Ascending aorta (tissue), 2 donors: ENCODE measurements around the gene TAS2R1. TPM values are rescaled to one million over a fixed set of nuclear protein-coding genes. Genes with fewer than 3 reads are reported as not detected.

Experiments
- DNase-seq, 2 donors: peaks; one replicate each; pipeline ENCODE4 v3.0.0-alpha.2; 2019; ENCODE audit warnings: low spot score in 2 of 2
- H3K27ac ChIP-seq, 2 donors: fragments of 200-600 bp; sonication (generic); one replicate each; pipeline ENCODE4 v1.5.1; 2016 to 2017; ENCODE audit warnings: mild to moderate bottlenecking in 1 of 2
- H3K27me3 ChIP-seq: fragments of 200-600 bp; sonication (generic); one replicate; pipeline ENCODE4 v1.5.1; 2017
- H3K36me3 ChIP-seq, 2 donors: fragments of 200-600 bp; sonication (generic); one replicate each; pipeline ENCODE4 v1.5.1; 2016
- H3K4me1 ChIP-seq, 2 donors: fragments of 200-600 bp; sonication (generic); one replicate each; pipeline ENCODE4 v1.5.1; 2016 to 2017; ENCODE audit warnings: mild to moderate bottlenecking in 1 of 2
- H3K4me3 ChIP-seq, 2 donors: fragments of 200-600 bp; sonication (generic); one replicate each; pipeline ENCODE4 v1.5.1; 2016 to 2017; ENCODE audit warnings: mild to moderate bottlenecking in 1 of 2
- H3K9me3 ChIP-seq, 2 donors: fragments of 200-600 bp; sonication (generic); one replicate each; pipeline ENCODE4 v1.5.1; 2016
- CTCF ChIP-seq, 3 experiments: fragments of 200-600 bp in 2 of 3; fragments of 450-650 bp in 1 of 3; sonication (generic) in 2 of 3; IDR thresholded peaks; one replicate each; pipeline ENCODE4 v1.5.1; 2016 to 2019; ENCODE audit warnings: antibody characterized with exemption in 3 of 3, mild to moderate bottlenecking in 1 of 3, moderate library complexity in 1 of 3
- intact Hi-C: fragments of 100-400 bp; cut with DNase I; formaldehyde crosslinking; loops from one replicate; pipeline ENCODE4 v1.15.1; 2023
- total RNA-seq: library from RNA; depleted of rRNA; stranded (reverse); fragments of >200 nt; gene quantifications from one replicate; pipeline ENCODE4 v1.1.0, GENCODE V29; 2016

TAS2R1 gene
- total RNA-seq, 1 donor from 2014 or later, result not detected

GRCh38 chr5:9623661-9624060, 6.5 kb downstream of the TAS2R1 start:
- Histone ChIP-seq H3K9me3 (no peaks in the 10 kb centered on the region), H3K4me3 (no peak overlapping the region), H3K27ac (no peak overlapping the region), H3K4me1 (peaks cover 2 to 14% of the 10 kb centered on the region in 2 donors), H3K36me3 (no peaks in the 10 kb centered on the region), H3K27me3 (no peaks in the 10 kb centered on the region)
- no peak for TF ChIP-seq CTCF (IDR thresholded peaks at IDR 0.05)
- intact Hi-C loops, result no loop called here
- no peak for DNase-seq

- DNase-seq, result no peak
- Histone ChIP-seq H3K27me3 (no peaks in the 10 kb centered on the region), H3K9me3 (no peaks in the 10 kb centered on the region), H3K4me1 (peaks cover 2 to 14% of the 10 kb centered on the region in 2 donors), H3K36me3 (no peaks in the 10 kb centered on the region), H3K27ac (no peak overlapping the region), H3K4me3 (no peak overlapping the region)
- TF ChIP-seq CTCF (IDR thresholded peaks at IDR 0.05), result no peak
- intact Hi-C loops, result no loop called here
Observed at GRCh38 chr5:9622971-9623421, 7.2 kb downstream of the TAS2R1 start.

- H3K36me3 ChIP-seq, result no peaks in the 10 kb centered on the region
- no peaks in the 10 kb centered on the region for H3K9me3 ChIP-seq
- no peak for TF ChIP-seq CTCF (IDR thresholded peaks at IDR 0.05)
- DNase-seq, result no peak
- peaks cover 2 to 14% of the 10 kb centered on the region in 2 donors for H3K4me1 ChIP-seq
- H3K4me3 ChIP-seq, result no peak overlapping the region
- H3K27ac ChIP-seq, result peak overlapping the region; percentile 26 to 38
- intact Hi-C loops, result no loop called here
- H3K27me3 ChIP-seq, result no peaks in the 10 kb centered on the region
Observed at GRCh38 chr5:9621379-9621903, 8.7 kb downstream of the TAS2R1 start.

- H3K27me3 ChIP-seq, result no peaks in the 10 kb centered on the region
- H3K4me1 ChIP-seq, result peaks cover 2 to 14% of the 10 kb centered on the region in 2 donors
- no peaks in the 10 kb centered on the region for H3K36me3 ChIP-seq
- no peaks in the 10 kb centered on the region for H3K9me3 ChIP-seq
- no peak overlapping the region for H3K4me3 ChIP-seq
- intact Hi-C loops, result no loop called here
- no peak for DNase-seq
- TF ChIP-seq CTCF (IDR thresholded peaks at IDR 0.05), result no peak
- no peak overlapping the region for H3K27ac ChIP-seq
Observed at GRCh38 chr5:9619331-9620092, 10.6 kb downstream of the TAS2R1 start.

GRCh38 chr5:9617739-9618504, 12.2 kb downstream of the TAS2R1 start:
- TF ChIP-seq CTCF (IDR thresholded peaks at IDR 0.05), result no peak
- Histone ChIP-seq H3K9me3 (no peaks in the 10 kb centered on the region), H3K27me3 (no peaks in the 10 kb centered on the region), H3K4me1 (peaks cover 2 to 13% of the 10 kb centered on the region in 2 donors), H3K4me3 (no peak overlapping the region), H3K27ac (no peak overlapping the region), H3K36me3 (no peaks in the 10 kb centered on the region)
- intact Hi-C loops, result no loop called here
- no peak for DNase-seq
